HG03432 (cell line): ENCODE data around the gene KCNK10.

ENCODE experiments used
- ATAC-seq: cut with Tn5 transposase; IDR thresholded peaks from one replicate; pipeline ENCODE4 v1.9.1; 2021; ENCODE audit warnings: mild to moderate bottlenecking, moderate library complexity; ENCODE audit not compliant: unreplicated experiment

KCNK10 gene

DNA sequence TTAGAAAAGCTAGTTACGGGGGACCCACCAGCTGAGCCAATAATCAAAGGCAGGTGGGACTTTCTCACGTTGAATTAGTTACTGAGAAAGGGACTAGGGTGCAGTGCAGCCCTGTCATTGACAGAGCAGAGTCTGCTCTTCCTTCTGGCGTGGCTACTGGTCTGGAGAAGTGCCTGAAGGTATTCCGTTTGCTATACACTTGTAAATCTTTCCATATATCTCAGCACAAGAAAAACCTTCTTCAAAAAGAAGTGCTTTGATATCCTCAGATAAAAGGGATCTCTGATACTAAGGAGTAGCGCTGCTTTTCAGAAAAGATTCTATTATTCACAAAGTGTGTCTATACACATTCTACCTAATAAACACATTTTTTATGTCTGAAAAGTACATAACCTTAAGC lies 91.5 kb downstream of the KCNK10 start:
- no peak for ATAC-seq

DNA sequence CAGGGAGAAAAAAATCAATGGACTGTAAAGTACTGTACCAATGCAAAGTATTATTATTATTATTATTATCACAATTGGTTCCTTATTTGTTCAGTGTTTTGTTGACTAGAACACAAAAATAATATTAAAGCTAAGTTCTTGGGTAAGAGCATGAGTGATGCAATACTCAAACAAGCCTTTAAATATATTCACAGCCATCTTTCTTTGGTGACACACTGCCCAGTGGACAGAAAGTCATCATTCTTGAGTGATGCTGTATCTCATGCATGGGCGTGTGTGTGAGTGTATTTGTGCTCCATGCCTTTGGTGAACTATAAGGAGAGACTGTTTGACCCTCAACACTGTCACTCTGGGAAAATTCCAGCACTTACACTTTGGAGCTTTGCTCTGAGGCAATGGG lies 93.6 kb downstream of the KCNK10 start:
- ATAC-seq = no peak

- ATAC-seq = no peak
Observed at GRCh38 chr14:88228522-88229236, 94.4 kb downstream of the KCNK10 start.

DNA sequence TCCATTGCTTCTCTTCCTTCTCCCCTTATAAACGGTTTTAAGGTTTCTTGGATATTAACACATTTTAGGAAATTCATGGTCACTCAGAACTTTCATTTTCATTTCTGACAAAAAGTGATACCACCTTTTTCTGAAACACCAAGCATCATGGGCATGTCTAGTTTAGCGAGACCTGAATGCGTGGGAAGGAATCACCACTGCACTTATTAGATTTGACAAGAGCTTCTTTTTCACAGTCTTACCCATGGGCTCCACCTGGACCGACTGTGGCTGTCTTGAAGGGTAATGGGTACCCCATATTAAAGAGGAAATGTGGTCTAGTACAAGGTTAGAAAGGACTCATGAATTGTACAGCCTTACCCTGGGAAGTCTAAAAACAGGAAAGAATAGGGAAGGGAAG lies 95.4 kb downstream of the KCNK10 start:
- no peak for ATAC-seq

- ATAC-seq = no peak
Observed at GRCh38 chr14:88225721-88226120, 97.3 kb downstream of the KCNK10 start.

DNA sequence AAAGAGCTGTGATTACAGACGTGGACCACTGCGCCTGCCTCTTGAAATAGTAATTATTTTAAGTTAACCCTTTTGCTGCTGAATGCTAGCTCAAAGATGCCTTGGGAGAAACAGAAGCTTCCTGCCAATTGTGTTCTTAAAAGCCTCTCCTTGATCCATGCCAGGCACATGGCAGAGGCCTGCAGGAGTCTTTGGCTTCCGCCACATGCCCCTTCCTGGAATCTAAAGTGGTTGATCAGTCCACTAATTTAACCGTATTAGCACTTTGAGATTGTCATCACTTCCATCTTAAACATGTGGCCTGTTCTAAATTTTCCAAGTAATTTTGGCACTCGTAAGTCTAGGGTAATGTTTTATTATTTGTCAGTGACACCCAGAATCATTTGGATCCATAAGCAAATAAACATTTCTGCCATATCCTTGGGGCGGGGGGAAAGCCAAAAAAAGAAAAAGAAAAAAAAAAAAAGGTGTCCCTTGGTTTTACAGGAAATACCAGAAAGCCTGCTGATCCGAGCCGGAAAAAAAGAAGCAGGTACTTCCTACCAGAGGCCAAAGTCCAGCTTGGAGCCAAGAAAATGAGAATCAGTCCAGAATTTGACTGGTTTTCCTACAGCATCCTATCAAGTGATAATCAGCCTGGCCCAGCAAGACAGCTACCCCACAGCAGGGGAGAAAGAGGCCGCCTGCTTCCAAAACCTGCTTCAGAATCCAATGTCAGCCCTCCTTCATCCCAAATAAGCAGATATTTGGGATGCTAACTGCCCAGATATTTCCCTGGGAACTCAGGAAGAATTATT lies 104.8 kb downstream of the KCNK10 start:
- ATAC-seq = no peak

DNA sequence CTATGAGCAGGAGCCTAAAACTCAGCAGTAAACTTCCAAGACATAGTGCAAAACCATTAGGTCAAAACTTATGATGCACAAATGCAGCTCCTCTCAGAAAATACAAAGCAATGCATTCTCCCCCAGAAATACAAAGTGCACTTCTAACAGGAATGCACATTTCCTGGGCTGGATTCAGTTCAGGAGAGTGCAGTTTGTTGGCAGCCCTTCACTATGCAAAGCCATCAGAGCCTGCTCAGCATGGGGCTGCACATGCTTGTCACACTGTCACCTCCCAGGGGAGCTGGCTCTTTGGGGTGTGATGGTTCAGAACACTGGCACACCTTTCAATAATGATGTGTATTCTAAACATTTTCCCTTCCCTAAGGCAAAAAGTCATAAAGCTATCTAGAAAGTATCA lies 110.4 kb downstream of the KCNK10 start:
- ATAC-seq = no peak

DNA sequence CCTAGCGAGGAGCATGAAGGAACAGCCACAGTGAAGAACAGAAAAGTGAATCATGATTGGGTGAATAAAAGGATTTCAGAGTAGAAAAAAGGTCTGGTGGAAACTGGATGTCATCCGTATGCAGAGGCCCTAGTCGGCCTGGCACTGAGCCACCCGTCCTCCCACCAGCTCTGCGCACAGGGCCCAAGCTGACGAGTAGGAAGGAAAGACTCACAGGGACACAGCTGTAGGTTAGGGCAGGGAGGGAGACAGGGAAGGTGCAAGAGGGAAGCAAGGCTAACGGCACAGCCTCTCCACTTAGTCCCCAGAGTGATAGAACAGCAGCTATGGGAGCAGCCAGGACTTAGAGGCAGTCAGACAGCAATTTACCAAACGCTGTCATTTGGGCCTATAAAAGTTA lies 112.6 kb downstream of the KCNK10 start:
- no peak for ATAC-seq

DNA sequence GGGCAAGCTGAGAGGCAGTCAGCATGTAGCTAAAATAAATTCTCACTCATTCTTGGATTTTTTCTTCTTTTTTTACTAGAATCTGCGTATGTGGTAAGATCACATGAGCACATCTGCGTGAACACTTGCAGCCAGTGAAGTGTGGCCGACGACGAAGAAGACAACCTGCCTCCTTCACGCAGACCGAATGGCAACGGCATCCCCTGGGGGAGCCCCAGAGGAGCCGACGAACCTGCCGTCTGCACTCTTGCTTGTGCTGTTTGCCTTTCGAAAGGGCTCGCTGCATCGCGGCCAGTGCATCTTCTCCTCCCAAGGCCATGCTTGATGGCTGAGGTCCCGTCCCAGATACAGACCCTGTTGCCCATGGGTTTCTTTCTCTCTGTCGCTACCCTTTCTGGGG lies 113.8 kb downstream of the KCNK10 start:
- no peak for ATAC-seq

DNA sequence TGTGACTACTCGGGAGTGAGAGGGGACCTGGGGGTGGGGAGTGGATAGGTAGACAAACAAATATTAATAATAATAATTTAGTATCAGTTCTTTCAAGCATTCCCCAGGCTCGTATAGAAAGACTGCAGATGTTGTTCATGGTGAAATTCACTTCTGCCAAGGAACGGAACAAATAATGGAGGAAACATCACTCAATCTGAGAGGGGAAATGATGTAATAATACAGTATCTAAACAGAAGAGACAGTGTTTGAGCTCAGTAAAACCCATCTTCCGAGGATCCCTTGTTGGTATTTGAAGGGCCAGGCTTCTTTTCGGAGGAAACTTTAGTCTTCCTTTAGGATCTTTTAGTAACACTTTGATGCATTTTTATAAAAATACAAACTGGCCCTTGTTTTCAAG lies 114.2 kb downstream of the KCNK10 start:
- ATAC-seq = no peak

- ATAC-seq = no peak
Observed at GRCh38 chr14:88204221-88204620, 118.8 kb downstream of the KCNK10 start.

GRCh38 chr14:88203291-88203690 lies 119.8 kb downstream of the KCNK10 start:
- ATAC-seq = no peak

- ATAC-seq = no peak
Observed at GRCh38 chr14:88202286-88202685, 120.8 kb downstream of the KCNK10 start.

DNA sequence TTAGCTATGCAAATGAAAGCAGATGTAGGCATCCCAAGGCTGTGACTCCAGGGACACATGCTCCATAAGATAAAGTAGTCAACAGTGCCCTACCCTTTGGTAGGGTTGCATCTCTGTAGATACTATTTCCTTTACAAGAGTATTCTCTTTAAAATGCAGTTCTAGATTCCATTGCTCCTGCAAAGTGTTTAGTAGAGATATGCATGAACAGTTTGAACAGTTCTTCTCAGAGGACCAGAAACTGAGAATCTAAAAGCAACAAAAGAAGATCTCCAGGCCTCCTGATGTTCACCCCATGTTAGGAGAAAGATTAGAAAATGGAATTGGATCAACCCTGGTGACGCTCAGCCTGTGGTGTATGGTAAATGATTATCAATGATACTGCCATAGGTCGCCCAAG lies 121.2 kb downstream of the KCNK10 start:
- no peak for ATAC-seq

- no peak for ATAC-seq
Observed at GRCh38 chr14:88199882-88200281, 123.2 kb downstream of the KCNK10 start.

- ATAC-seq = no peak
Observed at GRCh38 chr14:88198446-88198845, 124.6 kb downstream of the KCNK10 start.

- ATAC-seq = no peak
Observed at GRCh38 chr14:88196925-88197324, 126.1 kb downstream of the KCNK10 start.

DNA sequence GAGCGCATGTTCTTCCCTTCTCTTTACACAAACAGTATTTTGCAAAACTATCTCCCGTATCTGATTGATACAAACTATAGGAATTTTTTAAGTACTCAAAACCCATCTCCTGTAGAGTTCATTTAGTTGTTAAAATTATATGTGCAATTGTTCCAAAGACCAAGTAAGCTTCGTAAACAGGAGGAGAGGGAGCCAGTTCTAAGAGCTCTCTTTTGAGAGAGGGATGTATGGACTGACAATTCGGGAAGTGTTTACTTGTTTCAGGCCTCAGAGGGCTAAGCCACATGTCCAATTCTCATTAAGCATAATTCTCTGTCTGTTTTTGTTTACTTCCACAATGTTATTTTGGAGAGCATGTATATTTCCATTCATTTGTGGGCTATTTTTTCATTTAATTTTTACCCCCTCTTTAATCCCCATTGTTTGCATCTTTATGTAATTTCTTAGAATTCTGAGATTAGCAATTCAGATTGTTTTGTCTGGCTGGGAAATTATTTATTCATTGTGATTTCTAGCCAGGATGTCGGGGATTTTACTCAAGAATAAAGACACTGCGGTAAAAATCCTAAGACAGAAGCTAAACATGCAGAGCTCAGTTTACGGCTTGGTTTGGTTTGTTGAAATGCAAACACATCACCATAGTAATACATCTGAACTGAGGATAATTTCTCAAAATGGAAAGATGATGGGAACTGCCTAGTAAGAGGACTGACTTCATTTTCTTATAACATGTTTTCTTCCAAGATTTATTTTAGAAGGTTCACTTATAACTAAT lies 126.8 kb downstream of the KCNK10 start:
- ATAC-seq = no peak

- ATAC-seq = no peak
Observed at GRCh38 chr14:88195676-88196075, 127.4 kb downstream of the KCNK10 start.

- ATAC-seq = no peak
Observed at GRCh38 chr14:88194531-88194930, 128.5 kb downstream of the KCNK10 start.

DNA sequence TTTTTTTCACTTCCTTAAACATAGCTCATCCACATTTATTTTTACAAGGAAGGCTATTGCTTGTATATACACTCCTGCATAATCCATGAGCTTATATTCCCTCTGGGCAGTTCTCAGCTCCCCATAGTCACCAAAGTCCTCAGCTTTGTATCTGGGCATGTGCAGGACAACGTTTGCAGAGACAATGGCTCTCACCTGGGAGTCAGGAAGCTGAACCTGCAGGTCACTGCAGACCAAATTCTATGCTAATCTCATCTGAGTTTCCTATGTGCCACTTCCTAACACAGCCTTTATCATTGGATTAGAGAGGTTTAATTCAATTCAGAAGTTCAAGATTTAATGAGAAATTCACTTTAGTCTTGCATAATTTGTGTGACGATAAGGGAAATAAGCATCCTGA lies 131.5 kb downstream of the KCNK10 start:
- ATAC-seq = no peak
